ENCODE data around the gene FGF5.
"Not testable (repeated sequence)": the region's sequence is repeated elsewhere in the genome, so short reads cannot be mapped to it uniquely, and the experiment has no call there.

The FGF5 gene

DNA sequence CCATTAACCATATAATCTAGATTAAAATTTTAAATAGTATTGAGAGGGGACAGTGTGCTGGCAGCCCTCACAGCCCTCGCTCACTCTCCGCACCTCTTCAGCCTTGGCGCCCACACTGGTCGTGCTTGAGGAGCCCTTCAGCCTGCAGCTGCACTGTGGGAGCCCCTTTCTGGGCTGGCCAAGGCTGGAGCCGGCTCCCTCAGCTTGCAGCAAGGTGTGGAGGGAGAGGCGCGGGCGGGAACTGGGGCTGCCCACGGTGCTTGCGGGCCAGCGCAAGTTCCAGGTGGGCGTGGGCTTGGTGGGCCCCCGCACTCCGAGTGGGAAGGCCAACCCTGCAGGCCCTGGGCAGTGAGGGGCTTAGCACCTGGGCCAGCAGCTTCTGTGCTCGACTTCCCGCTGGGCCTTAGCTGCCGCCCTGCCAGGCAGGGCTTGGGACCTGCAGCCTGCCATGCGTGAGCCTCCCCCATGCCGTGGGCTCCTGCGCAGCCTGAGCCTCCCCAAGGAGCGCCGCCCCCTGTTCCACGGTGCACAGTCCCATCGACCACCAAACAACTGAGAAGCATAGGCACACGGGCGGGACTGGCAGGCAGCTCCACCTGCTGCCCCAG is 36.3 kb downstream of the FGF5 start:
- no peak for DNase-seq

DNA sequence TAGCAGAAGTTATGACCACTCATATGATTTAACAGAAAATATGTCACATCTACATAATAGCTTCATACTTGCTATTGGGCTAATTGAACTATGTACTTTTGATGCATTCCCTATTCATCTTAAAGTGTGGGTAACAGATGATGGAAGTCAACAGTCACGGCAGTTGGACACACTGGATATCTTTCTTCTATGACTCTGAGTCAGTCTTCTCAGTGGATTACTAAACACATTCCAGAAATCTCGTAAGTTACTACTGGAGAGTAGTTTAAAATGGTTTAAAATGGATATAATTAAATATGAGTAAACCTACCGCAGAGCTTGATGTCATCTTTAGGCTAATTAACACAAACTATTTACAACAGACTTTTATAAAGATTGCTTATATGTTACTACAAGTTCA is 39.0 kb downstream of the FGF5 start:
- DNase-seq = no peak

DNA sequence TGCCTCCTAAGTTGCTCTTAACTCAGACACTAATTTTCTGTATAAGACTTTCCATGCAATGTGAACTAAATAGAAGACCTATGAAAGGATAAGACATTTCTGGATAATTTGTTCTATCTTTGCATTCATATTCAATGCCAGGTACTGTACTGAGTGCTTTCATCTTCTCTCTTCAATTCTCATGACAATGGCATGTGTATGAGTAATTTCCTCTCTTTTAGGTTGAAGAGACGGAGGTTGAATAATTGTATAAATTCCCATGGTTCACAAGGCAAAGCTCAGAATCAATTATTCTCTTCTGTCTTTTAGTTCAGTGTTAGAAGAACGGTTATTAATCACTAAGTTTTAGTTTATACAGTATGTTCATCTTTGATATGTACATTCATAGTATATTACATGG is 39.8 kb downstream of the FGF5 start:
- DNase-seq = no peak

DNA sequence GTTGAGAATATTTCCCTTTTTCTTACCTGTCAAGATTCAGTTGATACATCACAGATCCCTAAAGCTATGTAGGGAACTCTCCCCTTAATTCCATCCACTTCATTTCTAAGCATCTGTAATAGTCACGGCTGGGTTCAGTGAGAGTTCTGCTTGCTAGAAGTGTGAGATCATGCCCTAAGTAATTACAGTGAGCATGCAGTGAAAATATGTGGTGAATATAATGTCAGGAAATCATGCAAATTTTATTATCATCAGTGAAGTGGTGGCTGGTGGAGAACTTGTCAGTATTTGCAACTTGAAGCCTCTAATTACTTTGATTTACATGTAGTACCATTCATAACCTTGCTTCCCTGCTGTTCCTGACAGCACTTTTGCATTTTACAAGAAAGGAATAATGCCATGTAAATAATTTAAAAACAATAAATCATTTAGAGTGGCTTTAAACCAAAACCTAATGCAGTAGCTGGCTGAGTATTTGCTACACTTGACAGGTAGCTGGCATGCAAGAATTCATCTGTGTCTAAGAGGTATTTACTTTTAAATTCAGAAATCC is 40.8 kb downstream of the FGF5 start:
- DNase-seq = no peak

DNA sequence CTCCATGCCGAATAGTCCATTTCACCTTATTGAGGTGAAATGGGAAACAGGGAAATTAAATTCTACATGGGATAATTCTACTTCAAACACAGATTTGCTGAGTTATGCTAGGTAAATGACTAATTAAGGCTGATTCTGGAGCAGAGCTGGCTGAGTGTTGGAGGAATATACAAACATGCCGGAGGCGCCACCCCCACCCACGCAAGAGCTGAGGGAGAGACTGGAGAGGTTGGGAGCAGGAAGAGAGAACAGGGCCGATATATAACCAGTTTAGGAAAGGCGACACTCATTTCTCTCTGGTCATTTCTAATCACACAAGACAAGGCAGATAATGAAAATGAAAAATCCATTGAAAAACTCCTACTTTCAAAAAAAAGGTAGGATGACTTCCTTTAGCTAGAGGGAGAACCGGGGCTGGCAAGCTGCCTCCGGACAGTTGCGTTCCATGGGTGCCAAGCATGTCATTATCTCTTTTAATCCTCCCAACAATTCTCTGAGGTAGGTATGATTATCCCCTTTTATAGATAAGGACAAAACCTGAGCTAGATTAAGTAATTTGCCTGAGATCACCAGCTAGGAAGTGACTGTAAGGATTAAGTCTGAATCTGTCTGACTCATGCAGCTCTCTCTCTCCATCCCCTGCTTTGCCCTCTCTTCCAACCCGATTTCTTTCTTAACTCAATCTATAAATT is 41.5 kb downstream of the FGF5 start:
- DNase-seq = no peak

DNA sequence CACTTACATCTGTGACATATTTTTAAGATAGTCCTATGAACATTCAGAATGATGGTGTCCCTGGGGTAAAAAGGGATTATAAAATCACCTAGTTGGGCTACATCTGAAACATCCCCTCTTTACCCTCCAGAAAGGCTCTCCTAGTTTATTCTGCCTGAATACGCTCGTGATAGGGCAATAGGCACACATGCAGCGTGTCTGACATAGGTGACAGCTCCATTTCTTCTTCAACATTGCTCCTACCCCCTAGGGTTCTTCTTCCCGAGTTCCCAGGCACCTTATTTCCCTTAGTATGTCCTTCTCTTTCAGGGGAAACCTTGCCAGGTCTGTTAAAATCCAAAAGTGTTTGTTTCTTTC is 42.0 kb downstream of the FGF5 start:
- DNase-seq = no peak

DNA sequence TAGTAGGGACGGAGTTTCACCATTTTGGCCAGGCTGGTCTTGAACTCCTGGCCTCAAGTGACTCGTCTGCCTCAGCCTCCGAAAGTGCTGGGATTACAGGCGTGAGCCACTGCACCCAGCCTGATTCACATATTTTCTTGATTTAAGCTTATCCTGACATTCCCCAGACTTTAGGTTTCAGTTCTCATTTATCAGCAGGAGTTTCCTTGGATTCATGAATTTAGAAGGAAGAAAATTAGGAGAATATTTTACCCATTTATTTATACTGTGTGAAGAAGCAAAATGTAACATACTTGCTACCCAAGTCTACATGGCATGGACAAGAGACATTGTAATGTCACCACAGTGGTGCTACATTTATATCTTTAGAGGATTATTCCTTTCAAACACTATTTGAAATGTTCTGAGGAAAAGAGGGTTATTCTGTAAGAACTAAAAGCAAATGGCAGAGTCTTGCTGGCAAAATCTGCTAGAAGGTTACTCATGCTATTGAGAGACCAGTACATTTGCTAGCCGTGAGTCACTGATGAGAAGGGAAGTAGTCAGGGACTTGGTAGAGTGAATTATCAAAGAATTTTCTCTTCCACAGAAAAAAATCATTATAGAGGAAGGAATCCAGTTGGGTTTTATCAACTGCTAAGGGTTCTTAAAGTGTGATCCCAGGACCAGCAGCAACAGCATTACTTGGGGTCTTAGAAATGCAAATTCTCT is 43.0 kb downstream of the FGF5 start:
- no peak for DNase-seq

DNA sequence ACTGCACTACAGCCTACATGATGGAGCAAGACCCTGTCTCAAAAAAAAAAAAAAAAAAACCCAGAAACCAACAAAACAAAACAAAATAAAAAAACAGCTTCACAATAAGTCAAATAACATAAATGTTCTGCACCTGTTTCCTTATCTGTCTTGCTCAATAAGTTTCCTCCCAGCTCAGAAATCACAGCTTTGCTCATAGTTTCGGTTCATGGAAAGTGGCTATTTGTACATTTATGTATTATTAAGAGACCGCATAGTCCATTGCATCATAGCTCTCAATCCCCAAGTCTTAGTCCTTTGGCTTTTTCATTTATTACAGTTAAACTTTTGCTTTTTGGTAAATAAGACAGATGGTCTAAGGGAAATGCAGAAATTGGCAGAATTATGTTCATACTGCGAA is 44.7 kb downstream of the FGF5 start:
- no peak for DNase-seq

DNA sequence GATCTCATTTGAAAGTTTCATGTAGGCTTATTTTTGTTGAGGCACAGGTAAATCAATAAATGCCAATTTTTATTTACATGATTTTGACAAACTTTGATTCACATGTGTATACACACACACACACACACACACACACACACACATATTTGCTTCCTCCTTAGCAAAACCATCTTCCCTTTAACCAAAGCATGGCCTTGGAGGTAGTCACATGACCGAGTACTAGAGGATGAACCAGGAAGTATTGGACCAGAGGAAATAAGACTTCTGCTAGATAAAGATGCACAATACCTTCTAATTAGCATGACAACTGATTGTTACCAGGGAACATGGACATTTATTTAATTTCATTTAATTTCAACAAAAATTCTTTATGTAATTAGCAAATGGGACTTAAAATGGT is 45.7 kb downstream of the FGF5 start:
- no peak for DNase-seq

DNA sequence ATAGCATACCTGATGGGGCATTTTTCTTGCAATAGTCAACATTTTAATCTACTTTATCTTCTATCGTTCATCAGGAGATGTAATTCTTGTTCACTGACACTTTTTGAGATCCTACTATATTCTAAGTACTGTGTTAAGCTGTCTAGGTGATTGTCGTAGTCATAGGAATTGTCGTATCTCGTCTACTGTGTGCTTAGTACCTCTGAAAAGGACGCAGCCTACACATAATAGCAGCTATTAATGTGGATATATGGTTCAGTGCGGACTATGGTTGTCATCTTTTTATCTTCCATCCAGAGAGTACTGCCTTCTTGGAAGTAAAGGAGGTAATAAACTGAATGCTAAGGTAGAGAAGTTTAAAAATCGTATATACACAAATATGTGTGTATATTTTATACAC is 47.2 kb downstream of the FGF5 start:
- no peak for DNase-seq

DNA sequence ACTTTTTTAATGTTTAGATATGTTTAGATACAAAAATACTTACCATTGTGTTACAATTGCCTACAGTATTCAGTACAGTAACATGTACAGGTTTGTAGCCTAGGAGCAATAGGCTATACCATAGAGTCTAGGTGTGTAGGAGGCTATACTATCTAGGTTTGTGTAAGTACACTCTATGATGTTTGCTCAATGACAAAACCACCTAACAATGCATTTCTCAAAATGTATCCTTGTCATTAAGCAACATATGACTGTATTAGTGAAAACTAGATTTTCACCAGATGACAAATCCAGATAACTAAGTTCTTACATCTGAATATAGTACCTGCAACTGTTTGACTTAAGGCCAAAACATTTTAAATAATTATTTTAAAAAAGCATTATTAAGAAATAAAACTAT is 49.4 kb downstream of the FGF5 start:
- not testable (repeated sequence) for DNase-seq

DNA sequence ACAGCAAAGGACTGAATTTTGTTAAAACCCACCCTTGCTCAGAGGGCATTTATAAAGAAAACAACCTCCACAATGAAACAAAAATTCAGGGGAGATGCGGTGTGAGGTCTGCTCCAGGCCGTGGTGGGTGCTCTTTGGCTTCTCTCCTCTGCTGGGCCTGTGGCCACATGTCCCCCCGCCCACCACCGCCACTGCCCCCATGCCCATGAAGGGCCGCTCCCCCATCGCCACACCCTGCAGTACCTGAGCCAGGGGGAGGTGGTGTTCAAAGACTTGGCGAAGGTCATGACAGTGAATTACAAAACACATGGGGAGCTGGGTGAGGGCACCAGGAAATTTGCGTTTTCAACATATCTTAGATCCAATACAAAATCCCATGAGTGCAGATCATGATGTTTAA is 54.9 kb downstream of the FGF5 start:
- no peak for DNase-seq

DNA sequence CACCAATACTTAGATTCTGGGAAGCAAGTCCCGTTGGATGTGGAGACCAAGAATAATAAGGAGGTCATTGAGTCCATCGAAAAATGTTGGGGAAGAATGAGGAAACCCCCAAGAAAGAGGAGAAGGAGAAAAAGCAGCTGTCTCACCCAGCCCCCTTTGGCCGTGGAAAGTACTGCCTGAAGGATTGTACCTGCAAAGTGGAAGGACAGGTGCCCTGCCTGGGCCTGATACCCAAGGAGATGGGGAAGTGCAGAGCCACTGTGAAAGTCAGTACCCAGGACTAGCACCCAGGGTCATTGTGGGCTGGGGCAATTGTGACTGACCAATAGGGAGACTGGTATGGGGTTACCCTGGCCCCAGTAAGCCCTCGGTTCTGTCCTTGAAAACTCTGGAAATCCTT is 55.3 kb downstream of the FGF5 start:
- DNase-seq = no peak

DNA sequence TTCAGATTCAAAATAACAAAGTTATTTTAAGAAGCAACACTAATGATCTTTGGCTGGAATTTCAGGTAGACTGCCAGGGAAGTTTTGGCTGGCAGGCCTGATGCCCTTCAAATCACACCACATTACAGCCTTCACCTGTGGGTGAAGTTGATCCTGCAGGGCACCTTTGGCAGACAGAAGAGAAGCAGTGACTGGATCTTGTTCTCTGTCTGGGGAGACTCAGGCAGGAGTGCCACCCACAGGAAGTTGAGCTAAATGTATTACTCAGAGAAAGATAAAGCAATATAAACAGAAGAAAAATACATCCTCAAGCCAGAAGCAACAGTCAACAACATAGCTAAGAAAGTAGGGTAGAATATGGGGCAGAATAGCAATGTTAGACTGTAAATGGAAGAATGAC is 56.3 kb downstream of the FGF5 start:
- DNase-seq = no peak

DNA sequence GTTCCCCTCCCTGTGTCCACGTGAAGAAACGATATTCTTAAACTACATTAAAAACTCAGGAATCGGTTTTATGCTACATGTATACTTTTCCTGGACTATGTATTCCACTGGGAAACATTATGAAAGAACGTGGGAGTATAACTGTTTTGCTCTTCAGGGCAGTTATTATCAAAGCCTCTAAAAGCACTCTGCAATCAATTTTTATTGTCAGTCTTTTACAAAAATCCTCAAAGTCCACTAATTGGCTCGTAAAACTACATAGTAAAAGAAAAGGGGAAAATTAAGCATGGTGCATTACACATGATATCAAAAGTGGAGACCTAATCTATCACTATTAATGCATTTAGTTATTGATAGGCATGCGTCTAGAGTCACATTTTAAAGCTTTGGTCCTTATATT is 57.7 kb downstream of the FGF5 start:
- no peak for DNase-seq

DNA sequence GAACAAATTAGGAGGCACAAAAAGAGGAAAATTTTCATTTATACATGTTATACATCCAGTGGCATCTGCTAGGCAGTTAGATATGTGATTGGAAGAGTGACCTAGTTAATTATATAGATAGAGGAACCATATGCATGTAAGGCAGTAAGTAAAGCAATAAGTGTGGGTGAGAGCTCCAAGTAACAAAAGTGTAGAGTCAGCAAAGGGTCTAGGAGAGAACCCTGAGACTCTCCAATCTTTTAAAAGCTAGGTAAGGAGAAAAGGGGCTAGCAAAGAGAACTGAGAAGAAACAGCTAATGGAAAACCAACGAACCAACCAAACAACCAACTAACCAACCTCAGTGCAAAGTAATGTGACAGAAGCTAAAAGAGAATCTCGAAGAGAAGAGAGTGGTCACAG is 65.2 kb downstream of the FGF5 start:
- no peak for DNase-seq

DNA sequence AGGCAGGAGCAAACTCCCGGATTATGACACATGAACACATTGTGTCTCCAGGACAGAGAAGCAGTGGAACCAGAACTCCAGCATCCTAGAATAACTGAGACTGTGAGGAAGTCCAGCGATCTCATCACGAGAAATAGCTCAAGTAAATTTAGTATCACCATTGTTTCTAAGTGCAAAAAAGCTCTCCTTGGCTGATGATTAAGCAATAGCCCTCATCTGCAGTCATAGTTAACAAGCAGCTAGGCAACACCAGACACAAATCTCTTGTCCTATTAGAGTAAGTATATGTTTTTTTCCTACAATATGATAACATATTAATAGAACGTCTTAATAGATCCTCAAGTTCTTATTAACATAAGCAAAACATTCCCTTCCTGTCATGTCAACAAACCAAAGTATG is 66.7 kb downstream of the FGF5 start:
- no peak for DNase-seq

DNA sequence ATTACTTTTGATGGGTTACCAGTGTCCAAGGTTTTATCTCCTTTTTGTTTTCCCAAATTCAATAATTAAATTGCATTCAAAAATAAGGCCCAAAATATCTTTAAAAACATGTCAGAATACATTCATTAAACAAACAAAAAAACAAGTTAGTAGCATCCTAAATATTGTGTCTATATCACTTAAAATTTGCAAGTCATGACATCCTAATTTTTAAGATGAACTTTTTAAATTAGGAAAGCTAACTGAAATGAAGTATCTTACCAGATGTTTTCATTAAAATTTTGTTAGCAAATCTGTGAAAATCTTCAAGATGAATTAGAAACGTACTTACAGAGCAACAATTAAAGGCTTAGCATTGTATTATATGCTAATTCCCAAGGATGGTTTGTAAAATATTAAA is 68.1 kb downstream of the FGF5 start:
- no peak for DNase-seq

DNA sequence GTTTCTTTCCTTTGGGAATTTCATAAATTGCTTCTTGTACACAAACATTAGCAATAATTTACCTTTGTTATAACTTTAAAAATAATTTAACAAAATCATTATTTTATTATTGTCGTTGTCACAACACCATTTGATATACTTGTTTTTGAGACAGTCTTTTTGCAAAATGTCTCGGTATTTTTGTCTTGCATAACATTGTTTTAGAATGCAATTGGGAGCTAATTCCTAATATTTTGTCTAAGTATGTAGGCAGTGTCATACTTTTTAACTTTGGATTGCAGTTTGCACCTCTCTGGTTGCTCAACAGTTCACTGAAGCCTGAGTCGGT is 68.7 kb downstream of the FGF5 start:
- no peak for DNase-seq

DNA sequence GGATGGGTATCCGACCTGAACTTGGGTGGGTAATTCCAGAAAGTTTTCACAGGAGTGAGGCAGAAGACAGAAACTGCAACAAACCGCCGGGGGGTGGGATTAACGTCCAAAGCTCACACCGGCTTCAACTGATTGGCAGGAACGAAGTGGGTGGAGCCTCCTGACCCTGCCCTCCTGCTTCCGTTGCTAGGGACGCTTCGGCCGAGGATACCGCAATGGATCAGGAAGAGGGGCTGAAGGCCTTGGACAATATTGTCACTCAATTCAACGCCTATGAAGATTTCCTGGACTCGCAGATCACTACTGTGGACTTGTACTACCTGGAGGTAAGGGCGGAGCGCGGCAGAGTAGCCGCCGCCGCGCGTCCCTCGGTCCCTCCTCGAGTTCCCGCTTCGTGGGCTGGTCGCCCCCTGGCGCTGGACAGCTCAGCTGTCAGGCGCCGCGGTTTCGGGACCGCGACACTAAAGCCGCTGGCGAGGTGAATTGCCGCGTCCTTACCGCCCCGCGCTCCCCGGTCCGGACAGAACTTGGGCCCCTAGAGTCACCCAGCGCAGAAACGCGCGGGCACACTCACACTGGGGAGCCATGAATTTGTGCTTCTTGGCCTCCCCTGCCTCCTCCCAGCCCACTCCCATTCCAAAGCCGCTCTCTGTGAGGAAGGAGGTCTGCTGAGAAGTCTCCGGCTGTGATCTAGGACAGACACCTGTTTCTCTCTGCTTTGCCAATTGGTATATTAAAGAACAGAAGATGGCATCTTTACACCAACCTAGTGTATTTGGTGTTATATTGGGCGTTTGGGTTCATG is 69.3 kb downstream of the FGF5 start, which contains the start of gene CFAP299:
CFAP299 (plus strand) TSS at position 177 of the 805 bp plus-strand sequence.
- peak; percentile 75 for DNase-seq

DNA sequence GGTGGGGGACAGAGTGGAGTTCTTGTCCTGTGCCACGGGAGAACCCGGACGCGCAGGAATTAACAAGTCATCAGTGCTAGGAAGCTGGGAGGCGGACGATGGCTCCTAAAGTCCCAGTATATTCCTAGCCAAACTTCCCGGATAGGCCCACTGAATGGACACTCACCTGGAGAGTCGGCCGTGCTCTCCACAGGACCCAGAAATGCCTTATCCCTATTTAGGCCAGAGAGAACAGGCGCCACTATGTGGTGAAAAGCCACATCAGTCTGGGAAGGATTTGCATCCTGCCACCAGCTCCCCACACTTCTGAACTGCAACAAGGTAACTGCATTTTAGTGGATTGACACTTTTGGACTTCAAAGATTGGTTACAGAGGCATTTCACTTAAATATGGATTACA is 70.1 kb downstream of the FGF5 start:
- DNase-seq = no peak

DNA sequence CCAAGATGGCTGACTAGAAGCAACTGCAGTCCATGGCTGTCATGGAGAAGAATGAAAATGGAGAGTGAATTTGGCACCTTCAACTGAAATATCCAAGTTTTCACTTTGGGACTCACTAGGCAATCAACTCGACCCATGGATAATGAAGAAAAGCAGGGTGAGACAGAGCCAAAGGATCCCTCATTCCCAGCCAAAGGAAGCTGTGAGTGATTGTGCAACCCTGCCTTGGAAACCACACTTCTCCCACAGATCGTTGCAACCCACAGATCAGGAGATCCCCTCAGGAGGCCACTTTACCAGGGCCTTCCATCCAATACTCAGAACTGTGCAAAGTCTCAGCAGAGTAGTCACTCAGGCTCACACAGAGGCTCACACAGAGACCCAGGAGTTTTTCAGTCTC is 73.6 kb downstream of the FGF5 start:
- DNase-seq = no peak

All from GDM1 (cell line).